ENCODE measurements around the gene TSC22D4. TPM values are rescaled to one million over a fixed set of nuclear protein-coding genes. Genes with fewer than 3 reads are reported as not detected.
A peak's percentile ranks its signal among the peaks of the same experiment; 100 is the strongest.

TSC22D4 gene
- total and polyA plus RNA-seq, 9 of the 15 experiments (the other 6 are each of a cell fraction or from before 2014, with no cell fraction given) = 0.37 to 107 (median 28.7) TPM

- TF ChIP-seq, protein P1, sequence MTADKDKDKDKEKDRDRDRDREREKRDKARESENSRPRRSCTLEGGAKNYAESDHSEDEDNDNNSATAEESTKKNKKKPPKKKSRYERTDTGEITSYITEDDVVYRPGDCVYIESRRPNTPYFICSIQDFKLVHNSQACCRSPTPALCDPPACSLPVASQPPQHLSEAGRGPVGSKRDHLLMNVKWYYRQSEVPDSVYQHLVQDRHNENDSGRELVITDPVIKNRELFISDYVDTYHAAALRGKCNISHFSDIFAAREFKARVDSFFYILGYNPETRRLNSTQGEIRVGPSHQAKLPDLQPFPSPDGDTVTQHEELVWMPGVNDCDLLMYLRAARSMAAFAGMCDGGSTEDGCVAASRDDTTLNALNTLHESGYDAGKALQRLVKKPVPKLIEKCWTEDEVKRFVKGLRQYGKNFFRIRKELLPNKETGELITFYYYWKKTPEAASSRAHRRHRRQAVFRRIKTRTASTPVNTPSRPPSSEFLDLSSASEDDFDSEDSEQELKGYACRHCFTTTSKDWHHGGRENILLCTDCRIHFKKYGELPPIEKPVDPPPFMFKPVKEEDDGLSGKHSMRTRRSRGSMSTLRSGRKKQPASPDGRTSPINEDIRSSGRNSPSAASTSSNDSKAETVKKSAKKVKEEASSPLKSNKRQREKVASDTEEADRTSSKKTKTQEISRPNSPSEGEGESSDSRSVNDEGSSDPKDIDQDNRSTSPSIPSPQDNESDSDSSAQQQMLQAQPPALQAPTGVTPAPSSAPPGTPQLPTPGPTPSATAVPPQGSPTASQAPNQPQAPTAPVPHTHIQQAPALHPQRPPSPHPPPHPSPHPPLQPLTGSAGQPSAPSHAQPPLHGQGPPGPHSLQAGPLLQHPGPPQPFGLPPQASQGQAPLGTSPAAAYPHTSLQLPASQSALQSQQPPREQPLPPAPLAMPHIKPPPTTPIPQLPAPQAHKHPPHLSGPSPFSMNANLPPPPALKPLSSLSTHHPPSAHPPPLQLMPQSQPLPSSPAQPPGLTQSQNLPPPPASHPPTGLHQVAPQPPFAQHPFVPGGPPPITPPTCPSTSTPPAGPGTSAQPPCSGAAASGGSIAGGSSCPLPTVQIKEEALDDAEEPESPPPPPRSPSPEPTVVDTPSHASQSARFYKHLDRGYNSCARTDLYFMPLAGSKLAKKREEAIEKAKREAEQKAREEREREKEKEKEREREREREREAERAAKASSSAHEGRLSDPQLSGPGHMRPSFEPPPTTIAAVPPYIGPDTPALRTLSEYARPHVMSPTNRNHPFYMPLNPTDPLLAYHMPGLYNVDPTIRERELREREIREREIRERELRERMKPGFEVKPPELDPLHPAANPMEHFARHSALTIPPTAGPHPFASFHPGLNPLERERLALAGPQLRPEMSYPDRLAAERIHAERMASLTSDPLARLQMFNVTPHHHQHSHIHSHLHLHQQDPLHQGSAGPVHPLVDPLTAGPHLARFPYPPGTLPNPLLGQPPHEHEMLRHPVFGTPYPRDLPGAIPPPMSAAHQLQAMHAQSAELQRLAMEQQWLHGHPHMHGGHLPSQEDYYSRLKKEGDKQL (CRISPR knock-in tag; IDR thresholded peaks at IDR 0.05; ENCODE audit: borderline replicate concordance) = no peak
- TF ChIP-seq NR1H2 (CRISPR knock-in tag; IDR thresholded peaks at IDR 0.05) (no peak), JUNB (CRISPR knock-in tag; conservative IDR thresholded peaks at IDR 0.05) (no peak), SNIP1 (IDR thresholded peaks at IDR 0.05; ENCODE audit: low read depth) (no peak), ZNF778 (CRISPR knock-in tag; IDR thresholded peaks at IDR 0.05) (no peak), ZNF592 (IDR thresholded peaks at IDR 0.05) (0 out of 2 replicates have a peak, but pooled peaks have one; percentile 4), MBD1 (CRISPR knock-in tag; IDR thresholded peaks at IDR 0.05) (no peak)
- TF ChIP-seq, protein P2, sequence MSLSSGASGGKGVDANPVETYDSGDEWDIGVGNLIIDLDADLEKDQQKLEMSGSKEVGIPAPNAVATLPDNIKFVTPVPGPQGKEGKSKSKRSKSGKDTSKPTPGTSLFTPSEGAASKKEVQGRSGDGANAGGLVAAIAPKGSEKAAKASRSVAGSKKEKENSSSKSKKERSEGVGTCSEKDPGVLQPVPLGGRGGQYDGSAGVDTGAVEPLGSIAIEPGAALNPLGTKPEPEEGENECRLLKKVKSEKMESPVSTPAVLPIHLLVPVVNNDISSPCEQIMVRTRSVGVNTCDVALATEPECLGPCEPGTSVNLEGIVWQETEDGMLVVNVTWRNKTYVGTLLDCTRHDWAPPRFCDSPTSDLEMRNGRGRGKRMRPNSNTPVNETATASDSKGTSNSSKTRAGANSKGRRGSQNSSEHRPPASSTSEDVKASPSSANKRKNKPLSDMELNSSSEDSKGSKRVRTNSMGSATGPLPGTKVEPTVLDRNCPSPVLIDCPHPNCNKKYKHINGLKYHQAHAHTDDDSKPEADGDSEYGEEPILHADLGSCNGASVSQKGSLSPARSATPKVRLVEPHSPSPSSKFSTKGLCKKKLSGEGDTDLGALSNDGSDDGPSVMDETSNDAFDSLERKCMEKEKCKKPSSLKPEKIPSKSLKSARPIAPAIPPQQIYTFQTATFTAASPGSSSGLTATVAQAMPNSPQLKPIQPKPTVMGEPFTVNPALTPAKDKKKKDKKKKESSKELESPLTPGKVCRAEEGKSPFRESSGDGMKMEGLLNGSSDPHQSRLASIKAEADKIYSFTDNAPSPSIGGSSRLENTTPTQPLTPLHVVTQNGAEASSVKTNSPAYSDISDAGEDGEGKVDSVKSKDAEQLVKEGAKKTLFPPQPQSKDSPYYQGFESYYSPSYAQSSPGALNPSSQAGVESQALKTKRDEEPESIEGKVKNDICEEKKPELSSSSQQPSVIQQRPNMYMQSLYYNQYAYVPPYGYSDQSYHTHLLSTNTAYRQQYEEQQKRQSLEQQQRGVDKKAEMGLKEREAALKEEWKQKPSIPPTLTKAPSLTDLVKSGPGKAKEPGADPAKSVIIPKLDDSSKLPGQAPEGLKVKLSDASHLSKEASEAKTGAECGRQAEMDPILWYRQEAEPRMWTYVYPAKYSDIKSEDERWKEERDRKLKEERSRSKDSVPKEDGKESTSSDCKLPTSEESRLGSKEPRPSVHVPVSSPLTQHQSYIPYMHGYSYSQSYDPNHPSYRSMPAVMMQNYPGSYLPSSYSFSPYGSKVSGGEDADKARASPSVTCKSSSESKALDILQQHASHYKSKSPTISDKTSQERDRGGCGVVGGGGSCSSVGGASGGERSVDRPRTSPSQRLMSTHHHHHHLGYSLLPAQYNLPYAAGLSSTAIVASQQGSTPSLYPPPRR (CRISPR knock-in tag; IDR thresholded peaks at IDR 0.05; ENCODE audit: borderline replicate concordance) = no peak
These were observed 41.6 kb downstream of the TSC22D4 start (continued) for GRCh38 chr7:100437150-100438100.

Data from K562 (cell line).